OCI-LY3 (cell line): ENCODE data around the gene DAND5.
"Not testable (repeated sequence)": the region's sequence is repeated elsewhere in the genome, so short reads cannot be mapped to it uniquely, and the experiment has no call there.

Source experiments
- H2AFZ ChIP-seq: fragments of 200-600, 300-600 bp; shearing (Covaris generic); 2 replicates; pipeline ENCODE4 v1.6.0; 2014; ENCODE audit warnings: antibody characterized with exemption, low read depth, low read length
- H3K27ac ChIP-seq: fragments of 200-600, 300-600 bp; sonication (generic); 2 replicates; pipeline ENCODE4 v1.5.1; 2014; ENCODE audit warnings: mild to moderate bottlenecking, low read length, moderate library complexity, mixed read lengths
- H3K27me3 ChIP-seq: fragments of 200-600, 300-600 bp; sonication (generic); 2 replicates; pipeline ENCODE4 v1.6.1; 2014; ENCODE audit warnings: low read depth, low read length, mixed read lengths
- H3K36me3 ChIP-seq: fragments of 200-600, 300-600 bp; sonication (generic); replicated peaks from 2 replicates; pipeline ENCODE3; 2014; ENCODE audit warnings: low read depth, low read length, mixed read lengths
- H3K4me1 ChIP-seq: fragments of 300-600, 200-600 bp; sonication (generic); 2 replicates; pipeline ENCODE4 v1.6.1; 2014; ENCODE audit warnings: low read length, mixed read lengths
- H3K4me2 ChIP-seq: fragments of 200-600, 300-600 bp; sonication (generic); 2 replicates; pipeline ENCODE4 v1.6.1; 2014; ENCODE audit warnings: low read length, mixed read lengths
- H3K4me3 ChIP-seq: fragments of 300-600, 200-600 bp; sonication (generic); 2 replicates; pipeline ENCODE4 v1.5.1; 2014; ENCODE audit warnings: antibody characterized with exemption, mild to moderate bottlenecking, low read length, moderate library complexity
- H3K79me2 ChIP-seq: fragments of 300-600, 200-600 bp; shearing (Covaris generic); 2 replicates; pipeline ENCODE4 v1.6.1; 2014; ENCODE audit warnings: mild to moderate bottlenecking, low read length, mixed read lengths
- H3K9ac ChIP-seq: fragments of 300-600, 200-600 bp; shearing (Covaris generic); 2 replicates; pipeline ENCODE4 v1.6.0; 2014; ENCODE audit warnings: mild to moderate bottlenecking, low read length, moderate library complexity
- H3K9me3 ChIP-seq: fragments of 200-600, 300-600 bp; shearing (Covaris generic); 2 replicates; pipeline ENCODE4 v1.6.1; 2014; ENCODE audit warnings: low read length, mixed read lengths; ENCODE audit not compliant: insufficient read depth
- H4K20me1 ChIP-seq: fragments of 200-600, 300-600 bp; sonication (generic); 2 replicates; pipeline ENCODE4 v1.6.1; 2016; ENCODE audit warnings: low read length, mixed read lengths; ENCODE audit not compliant: insufficient read depth
- EZH2phosphoT487 ChIP-seq: fragments of 200-600 bp; shearing (Covaris generic); IDR thresholded peaks from 2 replicates; pipeline ENCODE4 v1.6.1; 2018; ENCODE audit warnings: antibody characterized with exemption, mixed run types, low read depth
- TF ChIP-seq, protein P1 (sequence below): fragments of 200-600, 300-600 bp; sonication (generic); IDR thresholded peaks from 2 replicates; pipeline ENCODE4 v1.5.1; 2014; ENCODE audit warnings: antibody characterized with exemption, low read length, low read depth

Gene DAND5

DNA sequence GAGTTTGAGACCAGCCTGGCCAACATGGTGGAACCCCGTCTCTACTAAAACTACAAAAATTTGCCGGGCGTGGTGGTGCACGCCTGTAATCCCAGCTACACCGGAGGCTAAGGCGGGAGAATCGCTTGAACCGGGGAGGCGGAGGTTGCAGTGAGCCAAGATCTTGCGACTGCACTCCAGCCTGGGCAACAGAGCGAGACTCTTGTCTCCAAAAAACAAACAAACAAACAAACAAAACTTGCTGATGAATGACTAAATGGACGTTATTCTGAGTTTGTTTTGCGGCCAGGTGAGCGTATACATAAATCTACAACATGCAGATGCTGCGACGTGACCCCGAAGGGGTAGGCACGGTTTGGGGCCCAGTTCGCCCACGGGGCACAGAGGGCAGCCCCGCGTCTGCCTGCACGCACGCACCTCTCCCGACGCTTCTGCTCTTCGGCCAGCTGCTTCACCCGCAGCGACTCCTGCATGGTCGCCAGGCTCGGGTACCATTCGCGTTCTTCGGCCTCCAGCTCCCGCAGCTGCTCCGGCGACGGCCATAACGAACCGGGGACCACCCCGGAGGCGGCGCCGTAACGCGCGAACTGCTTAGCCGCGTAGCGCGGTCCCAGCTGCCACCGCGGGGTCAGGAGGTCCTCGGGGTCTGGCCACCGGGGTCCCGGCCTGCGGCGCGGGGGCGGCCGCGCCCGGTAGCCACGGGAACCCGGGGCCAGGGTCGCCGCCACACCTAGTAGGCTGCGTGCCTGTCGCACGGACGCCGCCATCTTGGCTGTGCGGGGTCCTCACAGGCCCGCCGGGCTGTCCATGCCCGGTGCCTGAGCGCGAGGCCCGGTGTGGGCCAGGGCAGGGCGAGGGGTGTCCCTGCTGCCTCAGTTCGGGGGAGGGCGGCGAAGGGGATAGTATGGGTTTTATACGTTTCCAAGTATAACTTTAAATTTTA lies 12.7 kb upstream of the DAND5 start, which contains the start of gene GADD45GIP1:
Gene GADD45GIP1 (minus strand): TSS at position 778 of the 943 bp plus-strand sequence. CDS start 11 bp downstream, at position 767.
- Histone ChIP-seq H3K9me3 (no peaks in the 10 kb centered on the region), H3K79me2 (peaks cover 62% of the 10 kb centered on the region), H3K36me3 (peaks cover 25% of the 10 kb centered on the region), H2AFZ (peak within 1 kb of the TSS; percentile 70; the same call in 1 of the 2 replicates), H4K20me1 (peaks cover 17% of the 10 kb centered on the region), H3K27me3 (no peaks in the 10 kb centered on the region), H3K4me3 (peak within 1 kb of the TSS; percentile 82), H3K4me2 (peak within 1 kb of the TSS; percentile 100), H3K4me1 (peaks cover 34% of the 10 kb centered on the region), H3K9ac (peak within 1 kb of the TSS; percentile 83), H3K27ac (peak within 1 kb of the TSS; percentile 67)
- TF ChIP-seq, protein P1, sequence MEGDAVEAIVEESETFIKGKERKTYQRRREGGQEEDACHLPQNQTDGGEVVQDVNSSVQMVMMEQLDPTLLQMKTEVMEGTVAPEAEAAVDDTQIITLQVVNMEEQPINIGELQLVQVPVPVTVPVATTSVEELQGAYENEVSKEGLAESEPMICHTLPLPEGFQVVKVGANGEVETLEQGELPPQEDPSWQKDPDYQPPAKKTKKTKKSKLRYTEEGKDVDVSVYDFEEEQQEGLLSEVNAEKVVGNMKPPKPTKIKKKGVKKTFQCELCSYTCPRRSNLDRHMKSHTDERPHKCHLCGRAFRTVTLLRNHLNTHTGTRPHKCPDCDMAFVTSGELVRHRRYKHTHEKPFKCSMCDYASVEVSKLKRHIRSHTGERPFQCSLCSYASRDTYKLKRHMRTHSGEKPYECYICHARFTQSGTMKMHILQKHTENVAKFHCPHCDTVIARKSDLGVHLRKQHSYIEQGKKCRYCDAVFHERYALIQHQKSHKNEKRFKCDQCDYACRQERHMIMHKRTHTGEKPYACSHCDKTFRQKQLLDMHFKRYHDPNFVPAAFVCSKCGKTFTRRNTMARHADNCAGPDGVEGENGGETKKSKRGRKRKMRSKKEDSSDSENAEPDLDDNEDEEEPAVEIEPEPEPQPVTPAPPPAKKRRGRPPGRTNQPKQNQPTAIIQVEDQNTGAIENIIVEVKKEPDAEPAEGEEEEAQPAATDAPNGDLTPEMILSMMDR: no peak
- TF ChIP-seq EZH2phosphoT487: no peak

DNA sequence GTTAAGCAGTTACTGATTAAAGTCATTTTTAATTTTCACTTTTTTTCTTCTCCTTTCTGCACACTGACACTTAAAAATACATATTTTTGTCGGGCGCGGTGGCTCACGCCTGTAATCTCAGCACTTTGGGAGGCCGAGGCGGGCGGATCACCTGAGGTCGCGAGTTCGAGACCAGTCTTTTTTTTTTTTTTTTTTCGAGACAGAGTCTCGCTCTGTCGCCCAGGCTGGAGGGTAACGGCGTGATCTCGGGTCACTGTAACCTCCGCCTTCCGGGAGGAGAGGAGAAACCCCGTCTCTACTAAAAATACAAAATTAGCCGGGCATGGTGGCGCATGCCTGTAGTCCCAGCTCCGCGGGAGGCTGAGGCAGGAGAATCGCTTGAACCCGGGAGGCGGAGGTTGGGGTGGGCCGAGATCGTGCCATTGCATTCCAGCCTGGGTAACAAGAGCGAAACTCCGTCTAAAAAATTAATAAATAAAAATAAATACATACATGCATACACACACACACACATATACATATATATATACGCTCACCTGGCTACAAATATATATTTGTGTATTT lies 11.9 kb upstream of the DAND5 start:
- H3K4me3 ChIP-seq: peak overlapping the region; percentile 82
- not testable (repeated sequence) for H3K27me3 ChIP-seq, H3K9me3 ChIP-seq
- peak overlapping the region; percentile 83 for H3K9ac ChIP-seq
- H3K79me2 ChIP-seq: peaks cover 55% of the 10 kb centered on the region
- peaks cover 17% of the 10 kb centered on the region for H4K20me1 ChIP-seq
- peaks cover 21% of the 10 kb centered on the region for H3K36me3 ChIP-seq
- peak overlapping the region; percentile 70; the same call in 1 of the 2 replicates for H2AFZ ChIP-seq
- peaks cover 34% of the 10 kb centered on the region for H3K4me1 ChIP-seq
- peak overlapping the region; percentile 100 for H3K4me2 ChIP-seq
- peak overlapping the region; percentile 67 for H3K27ac ChIP-seq

DNA sequence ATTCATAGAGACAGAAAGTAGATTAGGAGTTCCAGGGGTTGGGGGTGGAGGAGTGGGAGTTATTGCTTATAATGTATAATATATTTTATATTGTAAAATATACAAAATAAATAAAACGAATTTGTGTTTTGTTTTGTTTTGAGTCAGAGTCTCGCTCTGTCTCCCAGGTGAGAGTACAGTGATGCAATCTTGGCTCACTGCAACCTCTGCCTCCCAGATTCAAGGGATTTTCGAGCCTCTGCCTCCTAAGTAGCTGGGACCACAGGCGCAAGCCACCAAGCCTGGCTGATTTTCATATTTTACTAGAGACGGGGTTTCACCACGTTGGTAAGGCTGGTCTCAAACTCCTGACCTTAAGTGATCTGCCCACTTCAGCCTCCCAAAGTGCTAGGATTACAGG lies 9.9 kb upstream of the DAND5 start:
- peaks cover 8% of the 10 kb centered on the region for H3K36me3 ChIP-seq
- H3K9me3 ChIP-seq: no peaks in the 10 kb centered on the region
- H3K79me2 ChIP-seq: peaks cover 35% of the 10 kb centered on the region
- H3K4me2 ChIP-seq: no peak overlapping the region
- no peak overlapping the region for H3K27ac ChIP-seq
- TF ChIP-seq, protein P1: no peak
- TF ChIP-seq EZH2phosphoT487: no peak
- H3K9ac ChIP-seq: no peak overlapping the region
- H3K4me1 ChIP-seq: peaks cover 19% of the 10 kb centered on the region
- peaks cover 5% of the 10 kb centered on the region for H4K20me1 ChIP-seq
- H3K4me3 ChIP-seq: no peak overlapping the region
- no peaks in the 10 kb centered on the region for H3K27me3 ChIP-seq
- H2AFZ ChIP-seq: no peak overlapping the region

DNA sequence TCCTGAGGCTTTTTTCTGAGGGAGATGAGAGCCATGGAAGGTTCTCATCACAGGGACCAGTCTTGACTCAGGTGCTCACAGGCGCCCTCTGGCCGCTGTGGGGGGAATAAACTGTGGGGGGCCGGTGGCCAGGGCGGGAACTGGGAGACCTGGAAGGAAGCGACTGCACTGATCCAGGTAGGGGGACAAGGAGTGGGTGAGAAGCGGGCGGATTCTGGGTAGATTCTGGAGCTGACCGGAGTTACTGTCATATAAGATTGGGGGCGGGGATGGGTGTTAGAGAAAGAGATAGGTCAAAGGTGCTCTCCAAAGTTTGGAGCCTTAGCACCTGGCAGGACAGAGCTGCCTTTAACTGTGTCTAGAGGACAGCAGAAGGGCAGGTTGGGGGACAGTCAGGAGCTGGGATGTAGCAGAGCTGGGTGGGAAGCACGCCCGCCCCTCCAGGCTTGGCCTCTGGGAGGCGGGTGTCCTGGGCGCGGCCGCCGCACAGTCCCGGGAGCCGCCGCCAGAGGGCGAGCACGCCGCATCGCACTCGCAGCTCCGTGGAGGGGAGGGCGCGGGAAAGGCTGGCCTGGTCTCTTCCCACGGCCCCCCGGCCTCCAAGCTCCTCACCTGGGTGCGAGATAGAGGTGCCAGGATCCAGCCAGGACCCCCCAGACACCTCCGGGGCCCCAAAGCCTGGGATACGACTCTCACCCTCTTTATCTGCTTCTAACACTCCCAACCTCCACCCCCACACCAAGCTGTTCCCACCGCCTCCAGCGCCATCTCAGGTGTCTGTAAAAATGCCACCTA lies 4.2 kb upstream of the DAND5 start:
- H3K4me2 ChIP-seq: peak overlapping the region; percentile 94
- H3K9me3 ChIP-seq: no peaks in the 10 kb centered on the region
- H3K9ac ChIP-seq: peak overlapping the region; percentile 86
- peak overlapping the region; percentile 52 for H3K27ac ChIP-seq
- H4K20me1 ChIP-seq: no peaks in the 10 kb centered on the region
- H3K36me3 ChIP-seq: no peaks in the 10 kb centered on the region
- H3K4me1 ChIP-seq: no peaks in the 10 kb centered on the region
- H3K79me2 ChIP-seq: no peaks in the 10 kb centered on the region
- TF ChIP-seq, protein P1: peak; percentile 80
- TF ChIP-seq EZH2phosphoT487: no peak
- H2AFZ ChIP-seq: peak overlapping the region; percentile 99
- H3K27me3 ChIP-seq: no peaks in the 10 kb centered on the region
- peak overlapping the region; percentile 83 for H3K4me3 ChIP-seq
